Measurements from ENCODE around the gene CALR3. TPM values are rescaled to one million over a fixed set of nuclear protein-coding genes. Genes with fewer than 3 reads are reported as not detected.

Gene CALR3
- total and polyA plus RNA-seq, 2 of the 8 experiments (the other 6 are each of a cell fraction or from before 2014, with no cell fraction given) = 0.11 to 0.32 TPM

DNA sequence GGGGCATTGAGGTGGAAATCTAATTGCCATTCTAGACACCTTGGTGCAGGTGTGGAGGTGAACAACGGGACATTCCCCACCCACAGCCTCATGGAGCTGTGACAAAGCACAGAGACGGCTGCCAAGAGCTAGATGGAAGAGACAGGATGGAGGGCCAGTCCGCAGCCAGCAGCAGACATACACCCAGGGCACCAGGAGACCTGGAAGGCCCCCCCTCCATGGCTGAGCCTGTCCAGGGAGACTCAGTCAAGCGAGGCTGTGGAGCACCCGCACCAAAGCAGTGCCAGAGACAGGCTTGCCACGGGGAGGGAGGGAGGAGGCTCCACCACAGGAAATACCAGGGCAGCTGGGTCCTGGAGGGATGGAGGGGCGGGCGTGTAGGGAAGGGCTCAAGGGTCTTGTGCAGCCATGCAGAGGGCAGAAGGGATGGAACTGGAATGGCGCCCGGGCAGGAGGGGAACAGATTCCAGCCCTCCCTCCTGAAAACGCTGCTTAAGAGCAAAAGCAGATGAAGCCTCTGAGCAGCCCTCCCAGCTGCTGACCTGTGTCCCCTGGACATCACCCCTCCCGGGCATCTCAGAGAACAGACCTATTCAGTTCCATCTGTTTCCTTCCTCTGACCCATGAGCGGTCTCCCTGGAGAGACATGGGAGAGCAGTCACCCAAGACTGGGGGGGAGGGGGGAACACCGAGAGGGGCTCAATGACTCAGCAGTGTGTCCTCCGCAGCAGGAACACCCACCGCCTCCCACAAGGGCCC is 38.6 kb downstream of the CALR3 start (continued):
- TF ChIP-seq CHD7 (IDR thresholded peaks at IDR 0.05; ENCODE audit: insufficient replicate concordance, low read length) = no peak
- TF ChIP-seq RAD21 (IDR thresholded peaks at IDR 0.05 in 1 of 2, conservative IDR thresholded peaks at IDR 0.05 in 1 of 2; ENCODE audit: low read depth in 2 of 2, low read length in 2 of 2) = no peak
- TF ChIP-seq SIN3A (conservative IDR thresholded peaks at IDR 0.05 in 1 of 2, IDR thresholded peaks at IDR 0.05 in 1 of 2; ENCODE audit: low read depth in 1 of 2, low read length in 2 of 2) = no peak
- TF ChIP-seq RNF2 (IDR thresholded peaks at IDR 0.05; ENCODE audit: borderline replicate concordance, low read depth, low read length, missing control alignments, poor library complexity, severe bottlenecking) = no peak
- TF ChIP-seq RFX5 (IDR thresholded peaks at IDR 0.05; ENCODE audit: borderline replicate concordance, low read depth, low read length) = no peak
- no peak for TF ChIP-seq EP300 (IDR thresholded peaks at IDR 0.05; ENCODE audit: borderline replicate concordance in 1 of 2, low read depth in 2 of 2, low read length in 2 of 2)
- TF ChIP-seq BRCA1 (IDR thresholded peaks at IDR 0.05; ENCODE audit: low read depth, low read length) = no peak
- no peak for TF ChIP-seq CTBP2 (IDR thresholded peaks at IDR 0.05; ENCODE audit: borderline replicate concordance, insufficient read depth, insufficient read length, low read length)

All from H1 (cell line).